ENCODE data around the gene VWA5B1. TPM values are rescaled to one million over a fixed set of nuclear protein-coding genes. Genes with fewer than 3 reads are reported as not detected.
A peak's percentile ranks its signal among the peaks of the same experiment; 100 is the strongest.

Gene VWA5B1
- total RNA-seq, 1 donor from 2014 or later: 1.9 TPM

- no peak for DNase-seq (ENCODE audit: extremely low spot score, unreplicated experiment)
- no peaks in the 10 kb centered on the region for H3K9me3 Mint-ChIP-seq
- peaks cover 14% of the 10 kb centered on the region for H3K27me3 Mint-ChIP-seq
- no peaks in the 10 kb centered on the region for H3K36me3 Mint-ChIP-seq
- H3K27ac Mint-ChIP-seq: no peak overlapping the region
- TF ChIP-seq, protein P1, sequence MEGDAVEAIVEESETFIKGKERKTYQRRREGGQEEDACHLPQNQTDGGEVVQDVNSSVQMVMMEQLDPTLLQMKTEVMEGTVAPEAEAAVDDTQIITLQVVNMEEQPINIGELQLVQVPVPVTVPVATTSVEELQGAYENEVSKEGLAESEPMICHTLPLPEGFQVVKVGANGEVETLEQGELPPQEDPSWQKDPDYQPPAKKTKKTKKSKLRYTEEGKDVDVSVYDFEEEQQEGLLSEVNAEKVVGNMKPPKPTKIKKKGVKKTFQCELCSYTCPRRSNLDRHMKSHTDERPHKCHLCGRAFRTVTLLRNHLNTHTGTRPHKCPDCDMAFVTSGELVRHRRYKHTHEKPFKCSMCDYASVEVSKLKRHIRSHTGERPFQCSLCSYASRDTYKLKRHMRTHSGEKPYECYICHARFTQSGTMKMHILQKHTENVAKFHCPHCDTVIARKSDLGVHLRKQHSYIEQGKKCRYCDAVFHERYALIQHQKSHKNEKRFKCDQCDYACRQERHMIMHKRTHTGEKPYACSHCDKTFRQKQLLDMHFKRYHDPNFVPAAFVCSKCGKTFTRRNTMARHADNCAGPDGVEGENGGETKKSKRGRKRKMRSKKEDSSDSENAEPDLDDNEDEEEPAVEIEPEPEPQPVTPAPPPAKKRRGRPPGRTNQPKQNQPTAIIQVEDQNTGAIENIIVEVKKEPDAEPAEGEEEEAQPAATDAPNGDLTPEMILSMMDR (conservative IDR thresholded peaks at IDR 0.05): no peak
- H3K4me1 Mint-ChIP-seq (ENCODE audit: unreplicated experiment): peaks cover 5% of the 10 kb centered on the region
- no peak overlapping the region for H3K4me3 Mint-ChIP-seq
Observed at GRCh38 chr1:20353836-20354235, 63.2 kb downstream of the VWA5B1 start.

- Mint-ChIP-seq H3K4me3 (no peak overlapping the region), H3K4me1 (ENCODE audit: unreplicated experiment) (peaks cover 5% of the 10 kb centered on the region), H3K9me3 (no peaks in the 10 kb centered on the region), H3K27ac (no peak overlapping the region), H3K36me3 (no peaks in the 10 kb centered on the region), H3K27me3 (peaks cover 20% of the 10 kb centered on the region)
- TF ChIP-seq, protein P1 (conservative IDR thresholded peaks at IDR 0.05): no peak
- no peak for DNase-seq (ENCODE audit: extremely low spot score, unreplicated experiment)
Observed at GRCh38 chr1:20354610-20355009, 63.9 kb downstream of the VWA5B1 start.

DNA sequence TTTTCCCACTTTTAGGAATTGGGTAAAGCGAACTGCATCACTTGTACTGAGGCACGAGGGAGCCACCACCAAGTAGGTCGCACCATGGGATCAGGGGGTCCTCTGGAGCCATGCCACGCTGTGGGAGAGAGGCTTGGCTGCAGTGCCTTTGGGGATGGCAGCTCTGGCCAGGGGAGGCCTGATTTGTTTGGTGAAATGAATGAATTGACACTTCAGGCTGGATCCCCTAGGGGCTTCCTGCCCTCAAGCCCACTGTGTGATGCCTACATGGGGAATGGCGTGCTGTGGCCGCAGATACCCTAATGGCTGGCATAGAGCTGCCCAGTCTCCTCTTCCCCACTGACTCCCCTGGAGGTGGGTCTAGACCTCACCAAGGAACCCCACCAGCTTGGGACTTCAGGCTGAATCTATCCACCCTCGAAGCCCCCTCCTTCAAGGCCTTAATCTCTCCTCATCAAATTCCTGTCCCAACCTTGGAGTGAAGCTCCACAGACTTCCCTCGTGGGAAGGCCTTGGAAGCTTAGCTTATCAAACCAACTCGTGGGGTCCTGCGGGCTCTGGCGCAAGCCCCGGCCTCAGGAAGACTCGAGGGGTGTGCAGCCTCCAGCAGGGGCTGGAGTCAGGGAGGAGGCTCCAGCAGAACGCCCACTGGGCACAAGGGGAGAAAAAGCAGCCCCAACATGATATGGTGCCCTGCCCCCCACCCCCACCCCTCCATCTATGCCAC lies 64.6 kb downstream of the VWA5B1 start:
- peaks cover 5% of the 10 kb centered on the region for H3K4me1 Mint-ChIP-seq (ENCODE audit: unreplicated experiment)
- no peaks in the 10 kb centered on the region for H3K9me3 Mint-ChIP-seq
- DNase-seq (ENCODE audit: extremely low spot score, unreplicated experiment): no peak
- no peak overlapping the region for H3K4me3 Mint-ChIP-seq
- no peak overlapping the region for H3K27ac Mint-ChIP-seq
- H3K27me3 Mint-ChIP-seq: peaks cover 27% of the 10 kb centered on the region
- no peaks in the 10 kb centered on the region for H3K36me3 Mint-ChIP-seq
- TF ChIP-seq, protein P1 (conservative IDR thresholded peaks at IDR 0.05): no peak

DNA sequence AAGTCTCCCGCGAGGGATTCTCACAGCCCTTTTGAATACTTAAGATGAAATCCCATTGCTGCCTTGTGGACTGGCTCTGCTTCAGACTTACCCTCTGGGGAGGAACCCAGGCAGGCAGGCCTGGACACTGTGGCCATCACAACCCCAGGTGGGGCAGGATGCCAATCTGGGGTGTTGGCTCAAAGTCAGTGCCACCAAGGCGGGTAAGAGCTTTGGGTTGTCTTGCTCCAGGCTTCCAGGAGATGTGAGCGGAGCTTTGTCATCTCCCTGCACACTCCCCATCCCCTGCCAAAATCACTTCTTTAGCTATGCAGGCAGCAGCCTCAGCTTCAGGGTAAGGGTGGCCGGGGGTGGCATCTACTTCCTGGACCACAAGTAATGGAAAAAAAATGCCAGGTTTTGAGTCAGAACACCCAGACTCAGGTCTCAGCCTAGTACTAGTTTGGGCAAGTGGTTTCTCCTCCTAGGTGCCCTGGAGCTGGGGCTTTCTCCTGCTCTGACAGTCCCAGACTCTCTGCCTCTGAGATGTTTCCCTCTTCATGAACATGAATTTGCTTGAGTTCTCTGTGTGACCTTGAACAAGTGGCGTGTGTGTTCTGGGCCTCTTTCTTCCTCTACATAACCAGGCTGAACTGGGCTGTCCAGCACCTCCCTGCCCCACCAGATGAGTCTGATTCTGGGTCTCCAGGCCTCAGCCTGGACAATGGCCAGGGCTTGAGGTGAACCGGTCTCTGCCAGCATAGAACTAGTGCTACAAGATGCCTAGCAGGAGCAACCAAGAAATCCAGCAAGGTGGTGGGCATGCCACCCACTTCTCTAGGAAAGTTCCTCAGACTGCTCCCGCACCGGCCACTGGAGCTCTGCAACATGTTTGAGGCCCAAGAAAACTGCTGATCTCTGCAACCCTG lies 65.4 kb downstream of the VWA5B1 start:
- peaks cover 5% of the 10 kb centered on the region for H3K4me1 Mint-ChIP-seq (ENCODE audit: unreplicated experiment)
- peak overlapping the region; percentile 66 for H3K27ac Mint-ChIP-seq
- TF ChIP-seq, protein P1 (conservative IDR thresholded peaks at IDR 0.05): no peak
- no peak for DNase-seq (ENCODE audit: extremely low spot score, unreplicated experiment)
- no peaks in the 10 kb centered on the region for H3K9me3 Mint-ChIP-seq
- no peaks in the 10 kb centered on the region for H3K36me3 Mint-ChIP-seq
- H3K27me3 Mint-ChIP-seq: peaks cover 30% of the 10 kb centered on the region
- H3K4me3 Mint-ChIP-seq: no peak overlapping the region

GRCh38 chr1:20356850-20357459 lies 66.3 kb downstream of the VWA5B1 start:
- TF ChIP-seq, protein P1 (conservative IDR thresholded peaks at IDR 0.05): no peak
- no peak for DNase-seq (ENCODE audit: extremely low spot score, unreplicated experiment)
- Mint-ChIP-seq H3K27me3 (peaks cover 37% of the 10 kb centered on the region), H3K27ac (peak overlapping the region; percentile 66), H3K36me3 (no peaks in the 10 kb centered on the region), H3K4me3 (peak overlapping the region; percentile 20), H3K4me1 (ENCODE audit: unreplicated experiment) (peaks cover 5% of the 10 kb centered on the region), H3K9me3 (no peaks in the 10 kb centered on the region)

All from type B pancreatic cell (in vitro differentiated cells).